ENCODE data around the gene C1orf115. TPM values are rescaled to one million over a fixed set of nuclear protein-coding genes. Genes with fewer than 3 reads are reported as not detected.

Gene C1orf115
- total and polyA plus RNA-seq, 4 donors = 13.3 to 19.0 (median 18.5) TPM

DNA sequence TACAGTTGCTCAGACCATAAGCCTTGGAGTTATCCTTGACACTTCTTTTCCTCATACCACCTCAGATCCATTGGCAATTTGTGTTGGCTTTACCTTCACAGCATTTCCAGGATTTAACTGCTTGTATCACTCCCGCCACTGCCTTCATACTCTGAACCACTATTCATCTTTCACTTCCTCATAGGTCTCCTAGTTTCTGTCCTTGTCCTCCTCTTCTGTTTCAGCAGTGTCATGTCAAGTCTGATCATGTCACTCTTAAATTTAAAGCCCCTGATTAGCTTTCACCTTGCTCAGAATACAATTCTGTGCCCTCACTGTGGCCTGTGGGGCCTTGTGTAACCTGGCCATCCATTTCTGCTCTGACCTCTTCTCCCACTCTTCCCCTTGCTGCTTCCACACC, 34.7 kb upstream of the C1orf115 start:
- Histone ChIP-seq H3K4me3 (no peak overlapping the region), H3K27me3 (ENCODE audit: control insufficient read depth in 3 of 3, insufficient read depth in 3 of 3, low read length in 2 of 3) (no peaks in the 10 kb centered on the region), H3K4me1 (ENCODE audit: control insufficient read depth in 5 of 5, insufficient read depth in 5 of 5, low read length in 5 of 5) (peaks cover 0 to 2% (median 0%) of the 10 kb centered on the region in 5 donors), H3K9me3 (ENCODE audit: control insufficient read depth in 4 of 4, insufficient read depth in 3 of 4, low read length in 3 of 4) (no peaks in the 10 kb centered on the region), H3K36me3 (ENCODE audit: control insufficient read depth in 4 of 4, insufficient read depth in 4 of 4, low read length in 4 of 4) (peaks cover 0 to 7% (median under 1%) of the 10 kb centered on the region in 4 donors), H3K27ac (ENCODE audit: low read depth in 1 of 2, low read length in 1 of 2) (no peak overlapping the region), H3K9ac (ENCODE audit: insufficient read depth in 1 of 2, low read length in 2 of 2) (no peak overlapping the region)
- ATAC-seq (ENCODE audit: insufficient read depth, low FRiP score) (no peak), DNase-seq (no peak)
- 68 to 69% methylated on average over 1 of the region's 1 CpG for WGBS, 2 donors
- TF ChIP-seq CTCF (IDR thresholded peaks at IDR 0.05; ENCODE audit: control extremely low read depth, extremely low read depth) = no peak

DNA sequence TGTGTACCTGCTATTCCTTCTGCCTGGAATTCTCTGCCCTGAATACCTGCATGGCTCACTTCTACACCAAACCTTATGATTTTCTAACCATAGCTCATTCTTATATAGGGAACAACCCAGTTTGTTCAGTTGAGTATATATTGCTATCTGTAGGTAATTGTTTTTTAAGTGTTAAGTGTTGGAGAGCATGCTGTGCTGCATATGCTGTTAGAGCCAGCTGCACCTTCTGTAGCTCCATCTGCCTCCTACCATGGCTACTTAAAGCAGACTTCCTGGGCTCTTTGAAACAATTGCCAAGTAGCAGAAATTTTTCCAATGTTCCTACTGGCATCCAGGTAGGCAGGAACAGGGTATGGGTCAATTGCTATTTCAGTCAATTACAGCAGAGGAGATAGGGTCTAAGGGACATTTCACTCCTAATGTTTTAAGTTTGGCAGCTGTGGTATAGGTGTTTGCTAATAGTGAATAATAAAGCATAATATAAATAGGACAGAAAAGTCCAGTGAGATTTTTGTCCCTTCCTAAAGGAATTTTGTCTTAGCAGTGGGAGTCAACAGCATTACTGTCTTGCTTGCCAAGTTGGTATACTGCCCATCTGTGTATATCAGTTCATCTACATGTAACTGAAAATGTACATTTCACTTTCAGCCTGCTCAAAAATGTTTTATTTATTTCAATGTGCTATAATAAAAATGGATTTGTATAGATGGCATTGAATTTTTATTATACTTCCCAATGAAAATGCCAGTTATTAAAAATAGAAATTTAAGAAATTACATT, 34.0 kb upstream of the C1orf115 start:
- no peak for TF ChIP-seq CTCF (IDR thresholded peaks at IDR 0.05; ENCODE audit: control extremely low read depth, extremely low read depth)
- Histone ChIP-seq H3K9ac (ENCODE audit: insufficient read depth in 1 of 2, low read length in 2 of 2) (no peak overlapping the region), H3K9me3 (ENCODE audit: control insufficient read depth in 4 of 4, insufficient read depth in 3 of 4, low read length in 3 of 4) (peaks cover 0 to 2% (median 0%) of the 10 kb centered on the region in 4 donors), H3K4me3 (no peak overlapping the region), H3K4me1 (ENCODE audit: control insufficient read depth in 5 of 5, insufficient read depth in 5 of 5, low read length in 5 of 5) (peaks cover 0 to 2% (median 0%) of the 10 kb centered on the region in 5 donors), H3K27me3 (ENCODE audit: control insufficient read depth in 3 of 3, insufficient read depth in 3 of 3, low read length in 2 of 3) (no peaks in the 10 kb centered on the region), H3K27ac (ENCODE audit: low read depth in 1 of 2, low read length in 1 of 2) (no peak overlapping the region), H3K36me3 (ENCODE audit: control insufficient read depth in 4 of 4, insufficient read depth in 4 of 4, low read length in 4 of 4) (peaks cover 0 to 7% (median under 1%) of the 10 kb centered on the region in 4 donors)
- ATAC-seq (ENCODE audit: insufficient read depth, low FRiP score) = no peak
- DNase-seq = no peak

DNA sequence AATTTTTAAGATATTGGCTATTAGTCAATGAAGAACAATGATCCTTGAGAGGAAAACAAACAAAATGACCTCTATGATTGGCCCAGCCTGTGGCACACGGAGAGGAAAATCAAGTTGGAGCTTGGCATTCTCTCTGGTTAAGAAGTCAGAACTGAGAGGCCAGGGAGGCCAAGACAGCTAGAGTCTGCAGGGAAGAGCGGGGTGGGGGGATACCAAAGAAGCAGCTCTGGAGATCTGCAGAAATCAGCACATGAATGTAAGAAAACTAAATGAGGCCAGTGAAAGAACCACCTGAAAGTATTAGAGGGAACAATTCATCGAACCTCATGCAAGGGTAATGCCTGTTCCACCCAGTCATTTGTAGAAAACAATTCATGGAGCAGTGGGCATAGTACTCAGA, 23.8 kb upstream of the C1orf115 start:
- no peak overlapping the region for H3K9ac ChIP-seq (ENCODE audit: insufficient read depth in 1 of 2, low read length in 2 of 2)
- no peaks in the 10 kb centered on the region for H3K27me3 ChIP-seq (ENCODE audit: control insufficient read depth in 3 of 3, insufficient read depth in 3 of 3, low read length in 2 of 3)
- ATAC-seq (ENCODE audit: insufficient read depth, low FRiP score) = no peak
- TF ChIP-seq CTCF (IDR thresholded peaks at IDR 0.05; ENCODE audit: control extremely low read depth, extremely low read depth) = no peak
- WGBS, 2 donors = 89 to 92% methylated on average over 3 of the region's 3 CpGs
- no peaks in the 10 kb centered on the region for H3K36me3 ChIP-seq (ENCODE audit: control insufficient read depth in 4 of 4, insufficient read depth in 4 of 4, low read length in 4 of 4)
- DNase-seq = no peak
- H3K9me3 ChIP-seq (ENCODE audit: control insufficient read depth in 4 of 4, insufficient read depth in 3 of 4, low read length in 3 of 4) = peaks cover 0 to 9% (median 4%) of the 10 kb centered on the region in 4 donors
- H3K27ac ChIP-seq (ENCODE audit: low read depth in 1 of 2, low read length in 1 of 2) = no peak overlapping the region
- H3K4me3 ChIP-seq = no peak overlapping the region
- peaks cover 0 to 2% (median 0%) of the 10 kb centered on the region in 5 donors for H3K4me1 ChIP-seq (ENCODE audit: control insufficient read depth in 5 of 5, insufficient read depth in 5 of 5, low read length in 5 of 5)

Measured in lung (tissue), 12 donors.